ENCODE results near the gene CFAP97. TPM values are rescaled to one million over a fixed set of nuclear protein-coding genes. Genes with fewer than 3 reads are reported as not detected.
"Not testable (repeated sequence)": the region's sequence is repeated elsewhere in the genome, so short reads cannot be mapped to it uniquely, and the experiment has no call there.

Gene CFAP97
- total and polyA plus RNA-seq, 7 donors, result 3.0 to 20.3 (median 10.1) TPM

GRCh38 chr4:185246453-185246852 lies 42.7 kb upstream of the CFAP97 start:
- Histone ChIP-seq H3K36me3 (ENCODE audit: insufficient read depth in 1 of 2, low read depth in 1 of 2) (peaks cover 0 to 5% of the 10 kb centered on the region in 2 donors), H3K4me3 (no peak overlapping the region), H3K4me1 (no peaks in the 10 kb centered on the region), H3K9me3 (no peaks in the 10 kb centered on the region), H3K27ac (no peak overlapping the region), H3K27me3 (ENCODE audit: insufficient read depth in 3 of 3, low read length in 2 of 3) (no peaks in the 10 kb centered on the region)
- DNase-seq (no peak), ATAC-seq (no peak)
- intact Hi-C loops (cut with DNase I), result loop anchor here in 1 of 2 donors (5.0 kb wide), 1 partner anchor 34 kb away; no protein-coding TSS in a partner anchor
- 83 to 85% (median 83%) methylated on average over 1 of the region's 1 CpG for whole genome bisulfite sequencing, 3 donors
- TF ChIP-seq CTCF (IDR thresholded peaks at IDR 0.05), result no peak

- intact Hi-C loops (cut with DNase I), result loop anchor here in 1 of 2 donors (5.0 kb wide), 1 partner anchor 32 kb away; no protein-coding TSS in a partner anchor
- H3K4me1 ChIP-seq, result no peaks in the 10 kb centered on the region
- no peak for TF ChIP-seq CTCF (IDR thresholded peaks at IDR 0.05)
- H3K36me3 ChIP-seq (ENCODE audit: insufficient read depth in 1 of 2, low read depth in 1 of 2), result peaks cover 0 to 5% of the 10 kb centered on the region in 2 donors
- no peak for DNase-seq
- no peaks in the 10 kb centered on the region for H3K27me3 ChIP-seq (ENCODE audit: insufficient read depth in 3 of 3, low read length in 2 of 3)
- 27 to 66% (median 50%) methylated on average over 4 of the region's 4 CpGs for WGBS, 3 donors
- no peak for ATAC-seq
- no peak overlapping the region for H3K27ac ChIP-seq
- no peak overlapping the region for H3K4me3 ChIP-seq
- no peaks in the 10 kb centered on the region for H3K9me3 ChIP-seq
Measured at GRCh38 chr4:185244763-185245162, 41.0 kb upstream of the CFAP97 start.

- WGBS, 3 donors, result 77 to 86% (median 84%) methylated on average over 4 of the region's 4 CpGs
- Histone ChIP-seq H3K4me1 (no peaks in the 10 kb centered on the region), H3K4me3 (no peak overlapping the region), H3K27ac (no peak overlapping the region), H3K27me3 (ENCODE audit: insufficient read depth in 3 of 3, low read length in 2 of 3) (no peaks in the 10 kb centered on the region), H3K36me3 (ENCODE audit: insufficient read depth in 1 of 2, low read depth in 1 of 2) (peaks cover 0 to 5% of the 10 kb centered on the region in 2 donors), H3K9me3 (no peaks in the 10 kb centered on the region)
- no peak for TF ChIP-seq CTCF (IDR thresholded peaks at IDR 0.05)
- ATAC-seq (no peak), DNase-seq (no peak)
- intact Hi-C loops (cut with DNase I), result no loop called here
Measured at GRCh38 chr4:185243879-185244278, 40.1 kb upstream of the CFAP97 start.

- no peak for TF ChIP-seq CTCF (IDR thresholded peaks at IDR 0.05)
Measured at GRCh38 chr4:185242749-185243533, 39.1 kb upstream of the CFAP97 start.

GRCh38 chr4:185240486-185240885 lies 36.7 kb upstream of the CFAP97 start:
- H3K36me3 ChIP-seq (ENCODE audit: insufficient read depth in 1 of 2, low read depth in 1 of 2); intact Hi-C loops (cut with DNase I); H3K4me3 ChIP-seq; H3K27me3 ChIP-seq (ENCODE audit: insufficient read depth in 3 of 3, low read length in 2 of 3); H3K27ac ChIP-seq; ATAC-seq; H3K9me3 ChIP-seq; H3K4me1 ChIP-seq; DNase-seq: not testable (repeated sequence)
- WGBS, 3 donors, result 88 to 99% (median 98%) methylated on average over 12 to 18 of the region's 32 CpGs

More at GRCh38 chr4:185242749-185243533, 39.1 kb upstream of the CFAP97 start:
- Histone ChIP-seq H3K27me3 (ENCODE audit: insufficient read depth in 3 of 3, low read length in 2 of 3) (no peaks in the 10 kb centered on the region), H3K4me1 (no peaks in the 10 kb centered on the region), H3K4me3 (no peak overlapping the region), H3K27ac (no peak overlapping the region), H3K9me3 (no peaks in the 10 kb centered on the region), H3K36me3 (ENCODE audit: insufficient read depth in 1 of 2, low read depth in 1 of 2) (peaks cover 0 to 5% of the 10 kb centered on the region in 2 donors)
- ATAC-seq (no peak), DNase-seq (no peak)
- 83 to 90% (median 87%) methylated on average over 6 of the region's 6 CpGs for WGBS, 3 donors
- intact Hi-C loops (cut with DNase I), result no loop called here

Measured in psoas muscle (tissue), 8 donors.